NCI-H146 treated with DMSO at 0.1 percent for 48 hours (cell line): ENCODE measurements around the gene RNU4-1.
"Not testable (repeated sequence)": the region's sequence is repeated elsewhere in the genome, so short reads cannot be mapped to it uniquely, and the experiment has no call there.

Experiments
- DNase-seq: peaks from one replicate; lab custom pipeline; 2025; ENCODE audit not compliant: unreplicated experiment; lab: John Stamatoyannopoulos, UW

The RNU4-1 gene

DNA sequence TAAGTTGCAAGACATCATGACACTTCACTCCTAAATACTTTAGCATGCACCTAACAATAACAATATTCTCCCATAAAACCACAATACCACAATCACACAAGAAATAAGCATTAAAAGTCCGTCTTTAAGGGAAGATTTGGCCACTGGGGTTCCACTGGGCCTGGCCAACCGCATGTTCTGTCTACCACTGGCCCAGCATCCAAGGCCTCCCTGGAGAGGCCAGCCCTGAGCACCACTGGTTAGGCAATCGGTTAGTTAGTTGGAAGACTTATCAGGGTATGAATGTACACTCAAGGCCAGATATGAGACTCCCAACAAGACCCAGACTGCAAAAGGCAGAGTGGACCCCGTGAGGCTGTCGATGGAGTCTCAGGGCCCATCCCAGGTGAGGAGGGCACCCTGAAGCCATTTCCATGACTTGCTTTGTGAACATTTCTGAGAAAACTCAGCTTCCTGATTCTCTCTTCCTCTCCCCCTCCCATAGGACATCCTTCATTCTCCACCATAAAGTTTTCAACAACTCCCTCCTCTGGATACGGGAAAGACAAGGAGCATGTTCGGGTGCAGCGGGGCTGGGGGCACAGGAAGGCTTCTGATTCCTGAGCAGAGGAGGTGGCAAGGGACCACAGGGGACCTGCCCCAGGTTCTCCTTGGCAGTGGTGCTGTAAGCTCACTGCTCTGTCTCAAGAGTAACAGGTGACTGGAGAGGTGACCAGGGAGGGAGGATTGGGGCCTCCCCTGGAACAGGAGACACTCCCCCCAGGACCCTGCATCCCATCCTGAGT, 33.4 kb downstream of the RNU4-1 start:
- no peak for DNase-seq

DNA sequence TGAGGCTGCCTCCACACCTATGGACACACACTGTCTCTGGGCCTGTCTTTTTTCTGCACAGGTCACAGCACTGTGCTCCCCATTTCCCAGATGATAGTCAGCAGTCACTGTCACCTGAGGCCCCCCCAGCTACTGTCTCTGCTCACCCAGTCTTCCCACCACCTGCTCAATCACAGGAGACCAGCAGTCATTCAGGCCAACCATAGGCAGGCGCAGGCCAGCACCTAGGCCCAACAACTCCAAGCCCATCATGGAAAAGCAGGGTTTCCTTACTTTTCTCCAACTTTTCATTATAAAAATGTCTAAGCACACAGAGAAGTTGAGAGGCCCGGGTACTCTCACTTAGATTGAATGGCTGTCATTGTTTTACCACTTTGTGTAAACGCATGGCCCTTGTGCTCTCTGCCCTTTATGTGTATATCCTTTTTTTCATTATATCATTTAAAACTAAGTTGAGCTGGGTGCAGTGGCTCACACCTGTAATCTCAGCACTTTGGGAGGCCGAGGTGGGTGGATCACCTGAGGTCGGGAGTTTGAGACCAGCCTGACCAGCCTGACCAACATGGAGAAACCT, 34.6 kb downstream of the RNU4-1 start:
- no peak for DNase-seq

DNA sequence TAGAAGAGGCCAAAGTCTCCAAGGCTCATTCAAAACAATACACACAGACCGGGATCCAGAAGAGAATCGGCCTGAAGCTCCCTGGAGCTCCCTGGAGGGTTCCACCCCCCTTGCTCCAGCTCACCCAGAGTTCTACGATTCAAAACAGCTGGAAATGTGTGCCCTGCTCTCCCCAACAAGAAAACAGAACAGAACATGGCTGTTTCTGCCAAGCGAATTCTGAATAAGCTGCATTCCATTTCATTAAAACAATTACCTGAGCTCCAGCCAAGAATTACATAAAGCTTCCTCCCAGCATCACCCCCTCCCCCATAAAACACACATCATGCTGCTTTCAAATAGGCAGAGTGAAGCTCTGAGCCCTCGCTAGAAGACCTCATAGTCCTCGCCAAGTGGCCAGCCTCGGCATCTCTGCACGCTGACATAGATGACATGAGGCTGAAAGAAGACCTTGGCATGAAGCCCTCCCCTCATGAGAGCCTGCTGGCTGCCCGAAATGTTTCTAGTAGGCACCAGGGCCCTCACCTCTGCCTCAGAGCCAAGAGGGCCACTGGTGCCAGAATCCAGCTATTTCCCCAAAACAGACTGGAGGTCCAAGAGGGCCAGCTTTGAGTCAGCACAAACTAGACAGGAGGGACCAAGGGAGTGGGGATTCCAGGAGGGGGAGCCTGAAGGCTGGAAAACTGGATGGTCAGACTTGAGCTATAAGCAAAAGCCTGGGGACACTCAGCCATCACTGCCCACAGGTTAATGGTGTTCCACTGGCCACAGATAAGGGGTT, 35.8 kb downstream of the RNU4-1 start:
- no peak for DNase-seq

DNA sequence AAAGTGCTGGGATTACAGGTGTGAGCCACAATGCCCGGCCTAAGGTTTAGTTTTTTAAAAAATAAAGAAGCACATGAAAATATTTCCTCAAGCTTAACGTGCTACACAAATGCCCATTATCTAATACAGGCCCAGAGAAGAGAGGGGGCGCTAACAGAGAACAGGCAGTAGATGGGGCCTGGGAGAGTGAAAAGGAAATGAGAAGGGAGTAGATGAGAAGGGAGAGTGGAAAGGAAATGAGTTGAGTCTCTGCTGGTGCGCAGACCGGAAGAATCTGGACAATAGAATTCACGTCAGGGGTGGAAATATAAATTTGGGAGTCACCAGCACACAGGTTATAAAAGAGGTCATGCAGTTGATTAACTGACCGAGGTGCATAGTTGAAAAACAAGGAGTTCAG, 38.2 kb downstream of the RNU4-1 start:
- no peak for DNase-seq

DNA sequence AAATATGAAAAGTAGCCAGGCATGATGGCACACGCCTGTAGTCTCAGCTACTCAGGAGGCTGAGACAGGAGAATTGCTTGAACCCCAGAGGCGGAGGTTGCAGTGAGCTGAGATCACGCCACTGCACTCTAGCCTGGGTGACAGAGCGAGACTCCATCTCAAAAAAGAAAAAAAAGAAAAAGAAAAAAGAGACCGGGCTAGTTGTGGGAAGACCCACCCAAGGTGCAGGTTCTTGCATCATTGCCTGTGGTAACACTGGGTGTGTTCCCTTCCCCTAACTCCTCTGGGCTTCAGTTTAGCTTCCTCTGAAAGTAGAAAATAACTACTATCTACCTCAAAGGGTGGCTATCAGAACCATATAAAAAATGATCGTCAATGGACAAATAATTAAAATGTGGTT, 39.7 kb downstream of the RNU4-1 start:
- not testable (repeated sequence) for DNase-seq

DNA sequence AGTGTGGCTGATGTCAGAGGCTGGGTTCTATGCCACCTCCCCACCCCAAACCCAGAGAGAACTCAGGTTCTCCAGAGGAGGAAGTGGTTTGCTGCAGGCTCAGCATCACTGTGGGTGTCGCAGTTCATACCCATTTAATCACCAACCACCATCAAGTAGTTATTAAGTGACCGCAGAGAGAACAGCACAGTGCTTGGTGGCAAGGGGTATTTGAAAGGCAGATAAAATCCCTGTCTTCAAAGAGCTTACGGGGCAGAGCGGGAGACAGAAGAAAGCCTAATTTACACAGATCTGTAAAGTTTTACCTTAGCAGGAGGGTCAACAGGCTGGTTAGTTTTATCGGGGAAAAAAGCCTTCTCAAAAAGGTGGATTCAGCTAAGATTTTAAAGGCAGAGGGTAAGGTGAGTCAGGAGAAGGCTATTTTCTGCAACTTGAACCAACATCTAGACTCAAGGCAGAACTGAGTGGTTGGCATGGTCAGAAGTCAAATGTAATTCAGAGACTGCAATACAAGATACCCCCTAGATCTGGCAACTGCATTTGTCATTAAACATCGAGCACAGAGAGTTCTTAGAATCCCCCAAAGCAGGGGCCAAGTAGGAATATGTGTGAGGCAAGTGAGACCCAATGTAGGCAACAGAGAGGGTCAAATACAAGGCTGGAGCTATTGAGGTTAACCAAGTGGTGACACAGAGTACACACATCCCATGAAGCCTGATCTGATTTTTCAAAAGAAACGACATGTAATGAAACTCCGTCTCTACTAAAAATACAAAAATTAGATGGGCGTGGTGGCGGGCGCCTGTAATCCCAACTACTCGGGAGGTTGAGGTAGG, 40.7 kb downstream of the RNU4-1 start:
- no peak for DNase-seq

DNA sequence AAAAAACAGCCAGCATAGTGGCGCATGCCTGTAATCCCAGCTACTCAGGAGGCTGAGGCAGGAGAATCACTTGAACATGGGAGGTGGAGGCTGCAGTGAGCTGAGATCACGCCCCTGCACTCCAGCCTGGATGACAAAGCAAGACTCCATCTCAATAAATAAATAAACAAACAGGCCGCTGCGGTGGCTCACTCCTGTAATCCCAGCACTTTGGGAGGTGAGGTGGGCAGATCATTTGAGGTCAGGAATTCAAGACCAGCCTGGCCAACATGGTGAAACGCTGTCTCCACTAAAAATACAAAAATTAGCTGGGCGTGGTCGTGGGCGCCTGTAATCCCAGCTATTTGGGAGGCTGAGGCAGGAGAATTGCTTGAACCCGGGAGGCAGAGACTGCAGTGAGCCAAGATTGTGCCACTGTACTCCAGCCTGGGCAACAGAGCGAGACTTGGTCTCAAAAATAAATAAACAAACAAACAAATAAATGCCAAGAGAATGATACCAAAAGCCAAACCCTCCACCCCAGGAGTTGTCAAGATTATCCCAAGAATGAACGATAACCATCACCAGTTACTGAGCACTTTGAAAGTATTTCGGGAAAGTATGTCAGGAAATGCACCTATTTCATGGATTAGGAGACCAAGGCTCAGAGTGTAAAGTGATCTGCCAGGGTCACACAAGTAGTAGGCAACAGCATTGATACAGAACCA, 41.5 kb downstream of the RNU4-1 start:
- DNase-seq = not testable (repeated sequence)

DNA sequence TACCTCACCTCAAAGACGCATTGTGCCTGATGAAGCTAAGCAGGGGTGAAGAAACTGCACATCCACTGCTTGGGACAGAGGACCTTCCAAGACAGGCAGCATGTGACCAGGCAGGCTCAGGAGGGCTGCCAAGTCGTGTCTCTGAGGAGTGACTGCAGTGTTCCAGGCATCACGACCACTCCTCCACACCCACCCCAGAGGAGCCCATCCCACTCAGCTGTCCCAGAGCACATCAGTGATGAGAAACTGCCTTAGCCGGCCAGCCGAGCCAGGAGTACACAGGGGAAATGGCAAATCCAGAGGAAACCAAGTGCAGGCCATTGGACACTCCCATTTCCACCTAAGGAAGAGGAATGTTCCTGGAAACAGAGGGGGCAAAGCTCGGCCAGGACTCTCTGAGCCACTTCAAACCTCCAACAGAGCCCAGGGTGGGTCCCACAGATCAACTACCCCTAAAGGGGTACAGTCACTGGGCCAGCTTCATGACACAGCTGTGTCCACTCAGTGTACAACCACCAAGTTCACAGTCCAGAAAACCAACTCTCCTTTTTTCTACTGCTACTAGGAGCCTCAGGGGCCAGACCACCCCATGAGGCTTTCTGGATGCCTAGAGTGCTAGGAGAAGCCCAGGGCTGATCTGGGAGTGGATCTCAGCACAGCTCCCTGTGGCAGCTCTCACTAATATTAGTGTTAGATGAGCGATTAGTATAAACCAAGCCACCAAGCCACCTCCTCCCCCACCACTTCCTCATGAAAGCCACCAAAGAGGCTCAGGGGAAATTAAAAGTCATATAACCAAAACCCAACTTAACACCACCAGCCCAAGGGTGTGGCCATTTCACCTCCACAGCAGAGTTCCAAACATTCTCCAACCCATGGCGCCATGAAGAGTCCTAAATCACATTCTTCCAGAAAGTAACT, 42.9 kb downstream of the RNU4-1 start:
- no peak for DNase-seq

DNA sequence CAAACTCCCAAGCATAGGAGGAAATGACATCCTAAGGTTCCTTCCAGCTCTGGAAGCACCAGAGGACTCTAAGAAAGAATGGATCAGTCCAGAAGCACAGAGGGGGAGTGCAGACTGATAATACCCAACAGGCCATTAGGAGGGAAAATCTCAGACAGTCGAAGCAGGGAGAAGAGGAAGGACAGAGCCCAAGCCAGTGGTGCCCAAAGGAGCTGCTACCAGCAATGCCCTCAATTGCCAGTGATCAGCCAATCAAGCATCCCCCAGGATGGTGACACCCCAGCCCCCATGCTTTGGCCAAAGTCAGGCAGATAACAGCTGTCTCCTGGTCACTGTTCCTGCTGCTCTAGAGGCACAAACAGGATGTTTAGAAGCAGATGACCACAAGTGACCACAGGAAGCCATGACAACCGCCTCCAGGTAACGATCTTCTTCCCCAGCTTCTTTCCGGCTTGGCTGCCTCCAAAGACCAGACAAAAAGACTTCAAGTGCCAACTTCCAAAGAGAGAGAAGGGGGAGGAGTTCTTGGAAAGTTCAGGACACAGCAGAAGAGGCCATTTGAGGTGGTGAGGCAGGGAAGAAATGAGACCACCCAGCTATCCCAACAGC, 43.7 kb downstream of the RNU4-1 start:
- DNase-seq = no peak

DNA sequence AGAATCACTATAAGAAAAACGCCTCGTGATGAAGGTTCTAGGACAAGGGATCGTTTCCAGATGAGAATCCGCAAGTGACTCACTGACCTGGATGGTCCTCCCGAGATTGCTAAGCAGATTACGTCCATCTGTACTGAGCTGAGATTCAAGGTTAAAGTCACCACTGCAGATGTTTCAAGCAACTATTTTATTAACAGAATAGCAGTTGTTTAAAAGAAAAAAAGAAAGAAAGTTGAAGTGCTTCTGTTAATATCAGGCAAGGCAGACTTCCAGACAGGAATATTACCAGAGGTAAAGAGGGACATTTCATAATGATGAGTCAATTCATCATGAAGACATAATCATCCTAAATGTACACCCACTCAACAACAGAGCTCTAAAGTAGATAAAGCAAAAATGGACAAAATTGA, 45.4 kb downstream of the RNU4-1 start:
- DNase-seq = no peak

DNA sequence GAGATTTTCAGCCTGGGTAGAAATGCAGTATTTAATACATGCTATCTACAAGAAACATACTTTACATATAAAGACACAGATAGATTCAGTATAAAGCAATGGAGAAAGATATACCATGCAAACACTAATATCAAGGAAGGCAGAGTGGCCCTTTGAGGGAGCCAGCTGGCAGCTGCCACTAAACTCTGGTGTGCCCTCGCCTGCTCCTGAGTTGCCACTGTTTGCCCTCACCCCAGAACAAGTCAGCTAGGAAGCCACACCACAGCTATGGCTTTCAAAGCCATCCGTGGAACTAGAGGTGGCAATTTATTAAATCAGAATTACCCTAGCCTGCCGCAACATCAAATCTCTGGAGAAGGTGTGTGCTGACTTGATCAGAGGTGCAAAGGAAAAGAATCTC, 45.9 kb downstream of the RNU4-1 start:
- DNase-seq = no peak

DNA sequence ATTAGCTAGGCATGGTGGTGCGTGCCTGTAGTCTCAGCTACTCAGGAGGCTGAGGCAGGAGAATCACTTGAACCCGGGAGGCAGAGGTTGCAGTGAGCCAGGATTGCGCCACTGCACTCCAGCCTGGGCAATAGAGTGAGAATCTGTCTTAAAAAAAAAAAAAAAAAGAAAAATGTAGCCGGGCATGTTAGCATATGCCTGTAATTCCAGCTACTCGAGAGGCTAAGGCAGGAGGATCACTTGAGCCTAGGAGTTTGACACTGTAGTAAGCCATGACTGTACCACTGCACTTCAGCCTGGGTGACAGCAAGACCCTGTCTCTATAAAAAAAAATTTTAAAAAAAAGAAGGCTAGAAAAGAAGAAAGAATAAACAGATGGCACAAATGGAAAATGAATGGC, 46.3 kb downstream of the RNU4-1 start:
- DNase-seq = not testable (repeated sequence)
